ENCODE results near the gene EIF3L. TPM values are rescaled to one million over a fixed set of nuclear protein-coding genes. Genes with fewer than 3 reads are reported as not detected.

The EIF3L gene
- total RNA-seq, 1 experiment from 2014 or later = 652 TPM

DNA sequence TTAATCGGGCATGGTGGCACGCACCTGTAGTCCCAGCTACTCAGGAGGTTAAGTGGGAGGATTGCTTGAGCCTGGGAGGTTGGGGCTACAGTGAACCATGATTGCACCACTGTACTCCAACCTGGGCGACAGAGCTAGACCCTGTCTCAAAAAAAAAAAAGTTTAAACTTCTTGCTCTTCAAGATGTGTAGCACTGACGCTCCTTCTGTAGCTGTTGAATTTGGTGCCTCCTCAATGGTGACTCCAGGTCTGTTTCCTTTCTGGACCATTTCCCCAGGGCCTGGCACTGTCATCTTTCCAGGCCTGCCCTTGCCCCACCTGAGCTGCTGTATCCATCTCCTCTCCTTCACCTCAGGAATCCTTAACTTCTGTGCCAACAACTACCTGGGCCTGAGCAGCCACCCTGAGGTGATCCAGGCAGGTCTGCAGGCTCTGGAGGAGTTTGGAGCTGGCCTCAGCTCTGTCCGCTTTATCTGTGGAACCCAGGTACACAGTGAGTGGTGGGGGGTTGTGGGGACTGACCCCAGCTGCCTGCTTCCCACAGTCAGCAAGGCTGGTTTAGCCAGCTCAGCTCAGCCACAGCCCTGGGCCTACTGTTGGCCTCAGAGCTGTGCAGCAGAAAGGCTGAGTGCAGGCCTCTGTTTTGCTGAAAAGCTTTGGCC, 39.4 kb upstream of the EIF3L start:
- peaks cover 27% of the 10 kb centered on the region for H3K27me3 ChIP-seq (ENCODE audit: control insufficient read depth, insufficient read depth, low read length)
- no peak for DNase-seq
- H3K36me3 ChIP-seq (replicated peaks; ENCODE audit: control insufficient read depth, insufficient read depth, low read length) = peaks cover 1% of the 10 kb centered on the region
- no peak overlapping the region for H3K4me3 ChIP-seq (ENCODE audit: insufficient read depth, low read depth, low read length)

DNA sequence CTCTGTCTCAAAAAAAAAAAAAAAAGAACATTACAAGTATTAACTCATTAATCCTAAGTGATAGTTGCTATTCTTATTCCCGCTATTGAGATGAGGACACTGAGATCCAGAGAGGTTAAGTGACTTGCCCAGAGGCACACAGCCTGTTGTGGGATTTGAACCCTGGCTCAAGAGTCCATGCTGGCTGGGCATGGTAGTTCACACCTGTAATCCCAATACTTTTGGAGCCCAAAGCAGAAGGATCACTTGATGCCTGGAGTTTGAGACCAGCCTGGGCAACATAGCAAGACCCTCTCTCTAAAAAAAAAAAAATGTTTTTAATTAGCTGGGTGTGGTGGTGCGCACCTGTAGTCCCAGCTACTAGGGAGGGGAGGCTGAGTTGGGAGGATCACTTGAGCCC, 37.4 kb upstream of the EIF3L start:
- H3K36me3 ChIP-seq (replicated peaks; ENCODE audit: control insufficient read depth, insufficient read depth, low read length) = peaks cover 8% of the 10 kb centered on the region
- H3K27me3 ChIP-seq (ENCODE audit: control insufficient read depth, insufficient read depth, low read length) = peaks cover 10% of the 10 kb centered on the region
- DNase-seq = no peak
- H3K4me3 ChIP-seq (ENCODE audit: insufficient read depth, low read depth, low read length) = no peak overlapping the region

DNA sequence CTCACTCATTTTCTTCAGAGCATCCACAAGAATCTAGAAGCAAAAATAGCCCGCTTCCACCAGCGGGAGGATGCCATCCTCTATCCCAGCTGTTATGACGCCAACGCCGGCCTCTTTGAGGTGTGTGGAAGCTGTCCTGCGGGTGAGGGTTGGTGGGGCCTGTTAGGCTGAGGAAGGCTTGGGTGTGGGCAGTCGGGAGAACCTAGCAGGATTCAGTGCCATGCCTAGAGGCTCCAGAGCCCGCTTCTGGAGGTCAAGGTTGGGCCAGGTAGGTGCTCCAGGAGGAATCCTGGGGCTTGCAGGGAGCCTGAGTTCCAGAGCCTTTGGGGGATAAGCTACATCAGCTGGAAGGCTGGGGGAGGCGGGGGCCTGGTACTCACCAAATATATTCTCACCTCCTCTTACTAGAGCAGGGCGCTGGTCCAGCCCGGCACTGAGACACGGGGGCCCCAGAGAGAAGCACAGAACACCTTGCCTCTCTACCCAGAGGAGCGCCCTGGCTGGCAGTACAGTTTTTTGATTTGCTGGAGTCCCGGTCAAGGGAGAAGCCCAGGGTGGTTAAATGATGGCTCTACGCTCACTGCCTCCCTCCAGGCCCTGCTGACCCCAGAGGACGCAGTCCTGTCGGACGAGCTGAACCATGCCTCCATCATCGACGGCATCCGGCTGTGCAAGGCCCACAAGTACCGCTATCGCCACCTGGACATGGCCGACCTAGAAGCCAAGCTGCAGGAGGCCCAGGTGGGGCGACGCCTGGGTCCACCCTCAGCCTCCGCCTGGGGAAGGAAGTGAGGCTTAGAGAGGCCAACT, 36.1 kb upstream of the EIF3L start:
- no peak for DNase-seq
- H3K36me3 ChIP-seq (replicated peaks; ENCODE audit: control insufficient read depth, insufficient read depth, low read length) = peaks cover 8% of the 10 kb centered on the region
- no peak overlapping the region for H3K4me3 ChIP-seq (ENCODE audit: insufficient read depth, low read depth, low read length)
- peaks cover 7% of the 10 kb centered on the region for H3K27me3 ChIP-seq (ENCODE audit: control insufficient read depth, insufficient read depth, low read length)

DNA sequence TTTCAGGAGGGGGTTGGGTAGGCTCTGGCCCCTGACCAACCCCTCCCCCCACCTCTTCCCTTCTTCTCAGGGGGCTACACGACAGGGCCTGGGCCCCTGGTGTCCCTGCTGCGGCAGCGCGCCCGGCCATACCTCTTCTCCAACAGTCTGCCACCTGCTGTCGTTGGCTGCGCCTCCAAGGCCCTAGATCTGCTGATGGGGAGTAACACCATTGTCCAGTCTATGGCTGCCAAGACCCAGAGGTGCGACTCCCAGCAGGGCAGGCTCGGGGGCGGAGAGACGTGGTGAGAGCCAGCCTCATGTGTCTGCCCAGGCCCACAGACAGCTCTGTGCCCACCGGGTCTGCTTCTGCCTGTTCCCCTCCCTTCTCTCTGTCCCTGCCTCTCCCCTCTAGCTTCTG, 33.6 kb upstream of the EIF3L start:
- Histone ChIP-seq H3K4me3 (ENCODE audit: insufficient read depth, low read depth, low read length) (no peak overlapping the region), H3K36me3 (replicated peaks; ENCODE audit: control insufficient read depth, insufficient read depth, low read length) (peaks cover 8% of the 10 kb centered on the region), H3K27me3 (ENCODE audit: control insufficient read depth, insufficient read depth, low read length) (peaks cover 19% of the 10 kb centered on the region)
- no peak for DNase-seq

DNA sequence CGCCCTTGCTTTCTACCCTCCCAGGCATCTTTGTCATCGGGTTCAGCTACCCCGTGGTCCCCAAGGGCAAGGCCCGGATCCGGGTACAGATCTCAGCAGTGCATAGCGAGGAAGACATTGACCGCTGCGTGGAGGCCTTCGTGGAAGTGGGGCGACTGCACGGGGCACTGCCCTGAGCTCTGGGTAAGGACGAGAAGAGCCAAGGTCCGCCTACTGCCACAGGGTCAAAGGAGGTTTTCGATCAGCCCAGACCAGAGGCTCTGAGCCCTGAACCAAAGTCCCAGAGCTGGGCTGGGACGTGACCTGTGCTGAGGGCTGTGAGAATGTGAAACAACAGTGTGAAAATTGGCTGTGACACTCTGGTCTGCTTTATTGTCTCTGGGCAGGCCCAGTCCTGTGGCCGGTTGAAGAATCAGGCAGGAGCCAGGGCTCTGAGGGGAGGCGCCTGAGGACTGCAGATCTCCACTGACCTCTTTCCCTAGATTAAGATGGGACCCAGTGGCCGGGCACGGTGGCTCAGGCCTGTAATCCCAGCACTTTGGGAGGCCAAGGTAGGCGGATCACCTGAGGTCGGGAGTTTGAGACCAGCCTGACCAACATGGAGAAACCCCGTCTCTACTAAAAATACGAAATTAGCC, 32.6 kb upstream of the EIF3L start:
- Histone ChIP-seq H3K27me3 (ENCODE audit: control insufficient read depth, insufficient read depth, low read length) (peaks cover 22% of the 10 kb centered on the region), H3K4me3 (ENCODE audit: insufficient read depth, low read depth, low read length) (no peak overlapping the region), H3K36me3 (replicated peaks; ENCODE audit: control insufficient read depth, insufficient read depth, low read length) (peaks cover 8% of the 10 kb centered on the region)
- DNase-seq = no peak

DNA sequence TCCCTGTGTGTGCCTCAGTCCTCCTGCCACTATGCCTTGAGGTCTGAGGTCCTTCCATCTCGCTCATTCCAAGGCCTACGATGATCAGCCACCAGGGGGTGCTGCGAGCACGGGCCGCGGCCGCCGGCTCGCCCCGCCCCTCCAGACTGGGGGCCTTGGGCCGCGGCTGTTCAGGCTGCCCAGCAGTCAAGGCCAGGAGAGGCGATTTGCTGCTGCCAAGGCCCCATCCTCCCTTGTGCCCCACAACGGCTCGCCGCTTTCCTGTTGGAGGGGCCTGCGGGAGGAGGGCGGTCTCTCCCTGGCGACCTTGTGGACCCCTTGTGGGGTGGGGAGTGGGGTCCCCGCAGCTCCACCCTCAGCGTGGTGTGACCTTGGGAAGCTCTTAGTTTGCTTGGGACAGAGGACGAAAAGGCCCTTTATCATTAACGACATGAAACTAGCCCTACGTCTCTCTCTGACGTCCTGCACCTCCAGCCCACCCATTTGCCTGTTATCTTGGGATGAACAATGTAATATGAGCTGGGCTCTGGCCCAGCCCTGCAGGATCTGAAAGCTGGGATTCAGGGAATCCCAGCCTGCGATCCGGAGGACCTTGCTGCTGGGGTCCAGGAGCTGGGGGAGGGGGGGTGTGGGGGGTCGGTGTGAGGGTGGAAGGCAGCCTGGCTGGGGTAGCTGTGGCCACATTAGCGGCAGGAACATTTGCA, 31.4 kb upstream of the EIF3L start:
- peak; percentile 99 for DNase-seq
- peak overlapping the region; percentile 49 for H3K4me3 ChIP-seq (ENCODE audit: insufficient read depth, low read depth, low read length)
- H3K27me3 ChIP-seq (ENCODE audit: control insufficient read depth, insufficient read depth, low read length) = peaks cover 25% of the 10 kb centered on the region
- H3K36me3 ChIP-seq (replicated peaks; ENCODE audit: control insufficient read depth, insufficient read depth, low read length) = peaks cover 8% of the 10 kb centered on the region

DNA sequence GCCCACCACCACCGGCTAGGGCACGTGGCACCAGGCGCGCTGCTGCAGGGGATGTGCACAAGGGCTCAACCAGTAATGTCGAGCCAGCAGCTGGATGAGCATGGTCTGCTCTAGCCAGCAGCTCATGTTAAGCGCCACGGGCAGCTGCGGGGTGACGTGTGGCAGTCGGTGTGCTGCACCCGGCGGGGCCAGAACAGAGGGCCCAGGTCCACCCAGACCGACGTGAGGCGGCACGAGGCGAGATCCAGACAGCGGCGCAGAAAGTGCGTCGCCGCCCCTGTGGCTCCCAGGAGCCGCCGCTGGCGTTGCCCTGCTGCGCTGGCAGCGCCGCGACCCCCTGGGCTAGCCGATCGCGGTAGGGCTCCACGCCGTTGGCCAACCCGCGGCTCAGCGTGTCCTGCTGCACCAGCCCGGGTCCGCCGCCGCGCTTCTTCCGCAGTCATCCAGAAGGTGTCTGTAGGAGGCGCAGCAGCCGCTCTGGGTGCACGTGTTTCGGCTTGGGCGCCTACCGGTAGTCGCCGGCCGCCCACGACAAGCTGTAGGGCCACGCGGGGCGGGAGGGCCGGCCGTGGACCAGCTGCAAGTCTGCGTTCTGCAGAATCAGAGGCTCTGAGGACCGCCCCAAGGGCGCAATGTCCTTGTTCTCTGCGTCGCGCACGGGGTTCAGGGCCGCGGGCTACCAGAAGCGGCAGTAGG, 30.7 kb upstream of the EIF3L start:
- H3K27me3 ChIP-seq (ENCODE audit: control insufficient read depth, insufficient read depth, low read length) = peaks cover 28% of the 10 kb centered on the region
- peak overlapping the region; percentile 49 for H3K4me3 ChIP-seq (ENCODE audit: insufficient read depth, low read depth, low read length)
- H3K36me3 ChIP-seq (replicated peaks; ENCODE audit: control insufficient read depth, insufficient read depth, low read length) = peaks cover 8% of the 10 kb centered on the region
- DNase-seq = peak; percentile 91

DNA sequence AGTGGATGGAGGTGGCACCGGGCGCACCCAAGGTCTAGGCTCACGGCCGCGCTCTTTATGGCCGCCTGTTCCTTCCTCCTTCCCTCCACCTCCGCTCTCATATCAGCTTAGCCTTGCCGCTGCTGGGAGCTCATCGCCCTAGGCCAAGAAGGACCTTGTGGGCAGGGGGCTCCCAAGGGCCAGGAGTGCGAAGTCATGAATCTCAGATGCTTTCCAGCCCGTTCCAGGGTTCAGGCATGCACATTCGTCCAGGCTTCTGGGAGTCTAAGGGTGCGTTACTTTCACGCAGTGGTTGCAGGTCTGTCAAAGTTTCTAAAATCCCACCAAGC, 30.1 kb upstream of the EIF3L start:
- DNase-seq = no peak
- Histone ChIP-seq H3K4me3 (ENCODE audit: insufficient read depth, low read depth, low read length) (peak overlapping the region; percentile 49), H3K36me3 (replicated peaks; ENCODE audit: control insufficient read depth, insufficient read depth, low read length) (peaks cover 8% of the 10 kb centered on the region), H3K27me3 (ENCODE audit: control insufficient read depth, insufficient read depth, low read length) (peaks cover 31% of the 10 kb centered on the region)

DNA sequence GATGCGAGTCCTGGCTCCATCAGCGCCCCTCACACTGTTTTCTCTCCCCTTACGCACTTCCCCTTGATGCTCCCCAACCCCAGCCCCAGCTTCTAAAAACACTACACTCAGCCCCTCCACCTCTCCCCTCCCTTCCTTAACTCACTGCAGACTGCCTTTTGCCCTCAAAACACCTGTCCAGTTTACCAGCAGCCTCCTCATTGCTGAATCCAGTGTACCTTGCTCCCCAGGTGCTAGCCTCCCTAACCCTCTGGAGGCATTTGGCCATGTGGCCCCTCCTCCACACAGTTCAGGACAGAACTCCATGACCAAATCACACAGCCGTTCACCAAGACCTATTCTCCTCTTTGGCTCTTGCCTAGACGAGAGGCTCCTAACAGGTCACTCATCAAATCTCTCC, 28.9 kb upstream of the EIF3L start:
- peaks cover 43% of the 10 kb centered on the region for H3K27me3 ChIP-seq (ENCODE audit: control insufficient read depth, insufficient read depth, low read length)
- no peak overlapping the region for H3K4me3 ChIP-seq (ENCODE audit: insufficient read depth, low read depth, low read length)
- no peak for DNase-seq
- peaks cover 5% of the 10 kb centered on the region for H3K36me3 ChIP-seq (replicated peaks; ENCODE audit: control insufficient read depth, insufficient read depth, low read length)

DNA sequence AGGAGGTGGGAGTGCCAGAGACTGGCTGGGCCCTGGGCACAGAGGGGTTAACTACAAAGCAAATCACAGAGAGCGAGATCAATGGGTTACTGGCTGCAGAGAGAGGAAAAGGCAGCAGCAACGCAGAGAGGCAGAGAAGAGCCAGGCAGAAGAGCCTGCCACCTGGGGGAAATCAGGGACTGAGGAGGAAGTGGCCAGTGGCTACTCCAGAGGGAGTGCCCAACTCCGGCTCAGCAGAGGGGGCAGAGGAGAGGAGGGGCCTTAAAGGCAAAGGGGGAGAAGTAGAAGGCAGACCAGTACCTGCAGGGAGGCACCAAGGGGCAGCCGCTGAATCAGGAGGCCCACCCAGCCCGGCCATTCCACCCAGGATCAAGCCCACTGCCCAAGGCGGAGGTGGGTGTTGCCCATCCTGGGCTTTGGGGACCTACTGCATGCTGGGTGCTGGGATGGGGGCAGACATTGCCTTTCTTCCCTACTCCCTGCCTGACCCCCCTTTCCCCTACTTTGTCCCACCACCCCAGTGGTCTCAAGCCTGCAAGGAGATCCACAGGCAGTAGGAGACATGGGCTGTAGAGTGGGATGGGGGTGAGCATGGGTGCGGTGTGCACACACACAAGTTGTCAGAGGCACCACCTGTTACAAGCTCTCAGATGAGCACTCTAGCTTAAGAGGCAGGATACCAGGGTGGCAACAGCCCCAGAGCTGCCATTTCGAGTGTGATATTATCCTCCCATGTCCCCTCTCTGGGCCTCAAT, 27.0 kb upstream of the EIF3L start:
- Histone ChIP-seq H3K27me3 (ENCODE audit: control insufficient read depth, insufficient read depth, low read length) (peaks cover 48% of the 10 kb centered on the region), H3K4me3 (ENCODE audit: insufficient read depth, low read depth, low read length) (no peak overlapping the region), H3K36me3 (replicated peaks; ENCODE audit: control insufficient read depth, insufficient read depth, low read length) (no peaks in the 10 kb centered on the region; the same call in 1 of the 2 replicates)
- DNase-seq = peak; percentile 84

DNA sequence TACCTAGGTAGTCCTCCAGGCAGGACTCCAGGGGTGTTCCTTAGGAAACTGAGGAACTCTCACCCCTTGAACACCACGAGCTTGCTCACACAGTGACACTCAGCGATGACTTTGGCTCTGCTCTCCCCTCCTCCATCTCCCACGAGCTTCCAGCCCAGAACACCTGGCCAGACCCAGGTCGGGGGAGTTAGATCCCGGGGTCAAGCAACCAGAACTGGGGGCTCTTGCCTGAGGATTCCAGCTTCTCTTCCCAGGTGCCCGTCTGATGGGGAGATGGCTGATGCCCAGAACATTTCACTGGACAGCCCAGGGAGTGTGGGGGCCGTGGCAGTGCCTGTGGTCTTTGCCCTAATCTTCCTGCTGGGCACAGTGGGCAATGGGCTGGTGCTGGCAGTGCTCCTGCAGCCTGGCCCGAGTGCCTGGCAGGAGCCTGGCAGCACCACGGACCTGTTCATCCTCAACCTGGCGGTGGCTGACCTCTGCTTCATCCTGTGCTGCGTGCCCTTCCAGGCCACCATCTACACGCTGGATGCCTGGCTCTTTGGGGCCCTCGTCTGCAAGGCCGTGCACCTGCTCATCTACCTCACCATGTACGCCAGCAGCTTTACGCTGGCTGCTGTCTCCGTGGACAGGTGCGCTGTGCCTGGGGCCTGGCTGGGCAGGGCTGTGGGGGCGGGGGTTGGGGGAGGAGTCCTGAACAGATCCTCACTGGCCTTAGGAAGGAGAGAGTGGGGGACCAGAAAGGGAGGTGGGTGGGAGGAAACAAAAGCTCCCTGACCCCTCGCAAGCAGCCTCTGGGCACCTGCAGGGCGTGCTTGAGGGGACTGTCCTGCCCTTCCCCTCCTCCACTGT, 25.9 kb upstream of the EIF3L start, which contains the start of gene GALR3:
Gene GALR3 (plus strand): TSS at position 249 of the 852 bp plus-strand sequence. CDS start 25 bp downstream, at position 274.
- Histone ChIP-seq H3K36me3 (replicated peaks; ENCODE audit: control insufficient read depth, insufficient read depth, low read length) (no peaks in the 10 kb centered on the region), H3K27me3 (ENCODE audit: control insufficient read depth, insufficient read depth, low read length) (peaks cover 47% of the 10 kb centered on the region), H3K4me3 (ENCODE audit: insufficient read depth, low read depth, low read length) (no peak within 1 kb of the TSS)
- peak; percentile 71 for DNase-seq

DNA sequence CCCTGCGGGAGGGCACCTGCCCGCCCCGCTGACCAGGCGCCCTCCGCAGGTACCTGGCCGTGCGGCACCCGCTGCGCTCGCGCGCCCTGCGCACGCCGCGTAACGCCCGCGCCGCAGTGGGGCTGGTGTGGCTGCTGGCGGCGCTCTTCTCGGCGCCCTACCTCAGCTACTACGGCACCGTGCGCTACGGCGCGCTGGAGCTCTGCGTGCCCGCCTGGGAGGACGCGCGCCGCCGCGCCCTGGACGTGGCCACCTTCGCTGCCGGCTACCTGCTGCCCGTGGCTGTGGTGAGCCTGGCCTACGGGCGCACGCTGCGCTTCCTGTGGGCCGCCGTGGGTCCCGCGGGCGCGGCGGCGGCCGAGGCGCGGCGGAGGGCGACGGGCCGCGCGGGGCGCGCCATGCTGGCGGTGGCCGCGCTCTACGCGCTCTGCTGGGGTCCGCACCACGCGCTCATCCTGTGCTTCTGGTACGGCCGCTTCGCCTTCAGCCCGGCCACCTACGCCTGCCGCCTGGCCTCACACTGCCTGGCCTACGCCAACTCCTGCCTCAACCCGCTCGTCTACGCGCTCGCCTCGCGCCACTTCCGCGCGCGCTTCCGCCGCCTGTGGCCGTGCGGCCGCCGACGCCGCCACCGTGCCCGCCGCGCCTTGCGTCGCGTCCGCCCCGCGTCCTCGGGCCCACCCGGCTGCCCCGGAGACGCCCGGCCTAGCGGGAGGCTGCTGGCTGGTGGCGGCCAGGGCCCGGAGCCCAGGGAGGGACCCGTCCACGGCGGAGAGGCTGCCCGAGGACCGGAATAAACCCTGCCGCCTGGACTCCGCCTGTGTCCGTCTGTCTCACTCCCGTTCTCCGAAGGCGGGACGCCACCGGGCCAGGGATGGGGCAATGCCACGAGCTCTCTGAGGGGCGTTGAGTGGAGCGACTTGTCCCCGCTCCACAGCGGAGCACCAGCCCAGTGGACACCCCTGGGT, 24.3 kb upstream of the EIF3L start:
- H3K4me3 ChIP-seq (ENCODE audit: insufficient read depth, low read depth, low read length) = peak overlapping the region; percentile 50
- DNase-seq = peak; percentile 91

More for the DNA sequence above, 24.3 kb upstream of the EIF3L start:
- Histone ChIP-seq H3K27me3 (ENCODE audit: control insufficient read depth, insufficient read depth, low read length) (peaks cover 34% of the 10 kb centered on the region), H3K36me3 (replicated peaks; ENCODE audit: control insufficient read depth, insufficient read depth, low read length) (no peaks in the 10 kb centered on the region)
